Tibial nerve (tissue), 4 donors: Measurements from ENCODE around the gene MRPL9.

ENCODE experiments used
- CTCF ChIP-seq, 5 experiments: fragments of 200-600 bp in 3 of 5; fragments of 450-650 bp in 2 of 5; sonication (generic) in 3 of 5; IDR thresholded peaks; one replicate each; pipeline ENCODE4 v1.5.1; 2016 to 2019; ENCODE audit warnings: antibody characterized with exemption in 5 of 5, mild to moderate bottlenecking in 3 of 5, moderate library complexity in 2 of 5
- EP300 ChIP-seq, 2 donors: sonication (generic); formaldehyde crosslinking; IDR thresholded peaks; one replicate each; pipeline ENCODE4 v1.6.1; 2017; ENCODE audit warnings: antibody characterized with exemption in 2 of 2, mild to moderate bottlenecking in 1 of 2
- POLR2A ChIP-seq, 2 donors: fragments of 450-650 bp; IDR thresholded peaks; one replicate each; pipeline ENCODE4 v1.6.1; 2017; ENCODE audit warnings: antibody characterized with exemption in 2 of 2, mild to moderate bottlenecking in 2 of 2, moderate library complexity in 2 of 2

- TF ChIP-seq CTCF (IDR thresholded peaks at IDR 0.05), result no peak
- no peak for TF ChIP-seq POLR2A (IDR thresholded peaks at IDR 0.05)
- no peak for TF ChIP-seq EP300 (IDR thresholded peaks at IDR 0.05)
Measured at GRCh38 chr1:151737479-151737878, 25.8 kb downstream of the MRPL9 start.
